Measurements from ENCODE around the gene FMN1. TPM values are rescaled to one million over a fixed set of nuclear protein-coding genes. Genes with fewer than 3 reads are reported as not detected.

The FMN1 gene
- polyA plus RNA-seq, 3 donors: 0.28 to 3.7 (median 0.34) TPM

DNA sequence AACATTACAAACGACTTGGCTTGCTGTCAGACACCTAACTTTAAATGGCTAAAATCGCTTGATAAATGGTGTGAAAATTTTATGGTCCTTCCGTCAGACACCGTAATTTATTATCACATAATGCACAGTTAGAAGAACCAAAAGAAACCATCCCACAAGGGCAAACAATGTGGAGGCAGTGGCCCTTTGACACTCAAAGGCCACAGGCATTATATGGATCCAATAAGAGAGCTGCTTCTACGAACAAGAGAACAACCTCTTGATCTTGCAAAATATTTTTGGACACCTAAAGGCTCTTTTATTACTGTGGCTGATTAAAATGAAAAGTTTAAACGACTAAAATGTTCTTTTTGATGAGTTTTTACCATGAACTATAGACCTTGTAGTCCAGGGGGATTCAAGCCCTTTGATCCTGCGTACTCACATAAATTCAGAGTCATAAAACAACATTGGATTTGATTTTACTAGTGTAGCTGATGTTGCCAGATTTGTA, 202.8 kb downstream of the FMN1 start:
- Mint-ChIP-seq H3K36me3 (no peaks in the 10 kb centered on the region), H3K4me1 (no peaks in the 10 kb centered on the region), H3K4me3 (no peak overlapping the region), H3K27ac (no peak overlapping the region), H3K27me3 (ENCODE audit: low read depth in 3 of 3) (no peaks in the 10 kb centered on the region), H3K9me3 (peaks cover 0 to 3% (median 0%) of the 10 kb centered on the region in 7 donors)
- TF ChIP-seq, protein P1, sequence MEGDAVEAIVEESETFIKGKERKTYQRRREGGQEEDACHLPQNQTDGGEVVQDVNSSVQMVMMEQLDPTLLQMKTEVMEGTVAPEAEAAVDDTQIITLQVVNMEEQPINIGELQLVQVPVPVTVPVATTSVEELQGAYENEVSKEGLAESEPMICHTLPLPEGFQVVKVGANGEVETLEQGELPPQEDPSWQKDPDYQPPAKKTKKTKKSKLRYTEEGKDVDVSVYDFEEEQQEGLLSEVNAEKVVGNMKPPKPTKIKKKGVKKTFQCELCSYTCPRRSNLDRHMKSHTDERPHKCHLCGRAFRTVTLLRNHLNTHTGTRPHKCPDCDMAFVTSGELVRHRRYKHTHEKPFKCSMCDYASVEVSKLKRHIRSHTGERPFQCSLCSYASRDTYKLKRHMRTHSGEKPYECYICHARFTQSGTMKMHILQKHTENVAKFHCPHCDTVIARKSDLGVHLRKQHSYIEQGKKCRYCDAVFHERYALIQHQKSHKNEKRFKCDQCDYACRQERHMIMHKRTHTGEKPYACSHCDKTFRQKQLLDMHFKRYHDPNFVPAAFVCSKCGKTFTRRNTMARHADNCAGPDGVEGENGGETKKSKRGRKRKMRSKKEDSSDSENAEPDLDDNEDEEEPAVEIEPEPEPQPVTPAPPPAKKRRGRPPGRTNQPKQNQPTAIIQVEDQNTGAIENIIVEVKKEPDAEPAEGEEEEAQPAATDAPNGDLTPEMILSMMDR (IDR thresholded peaks at IDR 0.05): no peak
- intact Hi-C loops (cut with micrococcal nuclease): loop anchor here (5.0 to 10.0 kb wide), 2 partner anchors 327 to 329 kb away; no protein-coding TSS in a partner anchor
- Histone ChIP-seq H3K9me3 (replicated peaks in 1 of 2; ENCODE audit: control insufficient read depth in 1 of 2, insufficient read depth in 1 of 2, low read length in 2 of 2) (peaks cover 5 to 9% of the 10 kb centered on the region in 2 donors), H3K36me3 (replicated peaks in 1 of 2; ENCODE audit: control insufficient read depth in 1 of 2, insufficient read depth in 2 of 2, low read length in 2 of 2) (no peaks in the 10 kb centered on the region), H3K27ac (ENCODE audit: low read depth in 1 of 2, low read length in 2 of 2) (no peak overlapping the region), H2AFZ (ENCODE audit: insufficient read depth, low read depth, low read length, poor library complexity, severe bottlenecking) (no peak overlapping the region), H3K9ac (ENCODE audit: insufficient read depth, low read length, poor library complexity, severe bottlenecking) (no peak overlapping the region), H4K20me1 (ENCODE audit: insufficient read depth, low read length) (no peaks in the 10 kb centered on the region), H3K4me2 (replicated peaks; ENCODE audit: extremely low read depth, low read length, poor library complexity, severe bottlenecking) (no peak overlapping the region), H3K4me3 (replicated peaks in 1 of 3; ENCODE audit: low read depth in 2 of 3, low read length in 3 of 3) (no peak overlapping the region), H3K79me2 (ENCODE audit: insufficient read depth, low read length) (no peaks in the 10 kb centered on the region), H3K27me3 (ENCODE audit: control insufficient read depth in 2 of 2, insufficient read depth in 2 of 2, low read length in 2 of 2) (no peaks in the 10 kb centered on the region), H3K4me1 (ENCODE audit: control insufficient read depth in 1 of 2, insufficient read depth in 2 of 2, low read length in 2 of 2) (no peaks in the 10 kb centered on the region)
- DNase-seq: no peak
- WGBS (ENCODE audit: insufficient coverage): no CpG with 5 or more reads among the region's 7 CpGs

DNA sequence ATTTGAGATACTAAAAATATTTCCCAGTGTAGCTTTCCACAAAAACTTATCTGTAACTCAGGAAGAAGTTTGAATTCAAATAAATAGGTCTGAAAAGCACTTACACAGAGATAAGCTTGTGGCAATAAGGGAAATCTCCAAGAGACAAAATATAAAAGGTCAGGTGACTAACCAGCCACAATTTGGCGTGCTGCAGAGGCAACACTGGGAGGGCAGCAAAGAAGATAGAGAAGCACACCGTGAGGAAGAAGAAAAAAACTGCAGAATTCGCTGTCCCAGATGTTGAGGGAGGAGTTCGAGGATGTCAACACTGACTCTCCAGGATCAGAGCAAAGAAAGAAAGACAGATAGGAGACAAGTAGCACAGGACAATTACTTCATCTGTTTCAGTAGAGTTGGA, 204.4 kb downstream of the FMN1 start:
- H3K36me3 Mint-ChIP-seq: no peaks in the 10 kb centered on the region
- H3K9me3 ChIP-seq (replicated peaks in 1 of 2; ENCODE audit: control insufficient read depth in 1 of 2, insufficient read depth in 1 of 2, low read length in 2 of 2): peaks cover 5 to 9% of the 10 kb centered on the region in 2 donors
- H3K9me3 Mint-ChIP-seq: peaks cover 0 to 3% (median 0%) of the 10 kb centered on the region in 7 donors
- no peak overlapping the region for H2AFZ ChIP-seq (ENCODE audit: insufficient read depth, low read depth, low read length, poor library complexity, severe bottlenecking)
- no peaks in the 10 kb centered on the region for H4K20me1 ChIP-seq (ENCODE audit: insufficient read depth, low read length)
- no peak overlapping the region for H3K4me3 Mint-ChIP-seq
- H3K79me2 ChIP-seq (ENCODE audit: insufficient read depth, low read length): no peaks in the 10 kb centered on the region
- H3K36me3 ChIP-seq (replicated peaks in 1 of 2; ENCODE audit: control insufficient read depth in 1 of 2, insufficient read depth in 2 of 2, low read length in 2 of 2): no peaks in the 10 kb centered on the region
- H3K4me3 ChIP-seq (replicated peaks in 1 of 3; ENCODE audit: low read depth in 2 of 3, low read length in 3 of 3): no peak overlapping the region
- H3K4me1 ChIP-seq (ENCODE audit: control insufficient read depth in 1 of 2, insufficient read depth in 2 of 2, low read length in 2 of 2): no peaks in the 10 kb centered on the region
- DNase-seq: no peak
- H3K27ac Mint-ChIP-seq: no peak overlapping the region
- no peak overlapping the region for H3K4me2 ChIP-seq (replicated peaks; ENCODE audit: extremely low read depth, low read length, poor library complexity, severe bottlenecking)
- intact Hi-C loops (cut with micrococcal nuclease): loop anchor here (5.0 to 10.0 kb wide), 2 partner anchors 325 to 328 kb away; no protein-coding TSS in a partner anchor
- no peaks in the 10 kb centered on the region for H3K27me3 ChIP-seq (ENCODE audit: control insufficient read depth in 2 of 2, insufficient read depth in 2 of 2, low read length in 2 of 2)
- H3K9ac ChIP-seq (ENCODE audit: insufficient read depth, low read length, poor library complexity, severe bottlenecking): no peak overlapping the region
- WGBS (ENCODE audit: insufficient coverage): 92% methylated on average over 4 of the region's 4 CpGs
- no peaks in the 10 kb centered on the region for H3K4me1 Mint-ChIP-seq
- TF ChIP-seq, protein P1 (IDR thresholded peaks at IDR 0.05): no peak
- no peak overlapping the region for H3K27ac ChIP-seq (ENCODE audit: low read depth in 1 of 2, low read length in 2 of 2)
- no peaks in the 10 kb centered on the region for H3K27me3 Mint-ChIP-seq (ENCODE audit: low read depth in 3 of 3)
